ENCODE measurements around the gene CHMP6. TPM values are rescaled to one million over a fixed set of nuclear protein-coding genes. Genes with fewer than 3 reads are reported as not detected.

Gene CHMP6
- total RNA-seq (6.3 TPM), polyA plus RNA-seq (30.8 TPM)
- long read RNA-seq, donor 1, partial matches to known transcripts = 0 of 2 reads
- long read RNA-seq, donor 1, other reads (novel, unspliced or antisense) = 0 of 2 reads
- long read RNA-seq, donor 2 = 0 reads
- long read RNA-seq, donor 3, transcript CHMP6-201 (8 exons, 1,664 nt) = major isoform, 25 of 25 reads
- long read RNA-seq, donor 3, partial matches to known transcripts = 0 of 25 reads
- long read RNA-seq, donor 3, other reads (novel, unspliced or antisense) = 0 of 25 reads
- long read RNA-seq, donor 4, transcript CHMP6-201 (8 exons, 1,664 nt) = major isoform, 10 of 10 reads
- long read RNA-seq, donor 4, partial matches to known transcripts = 0 of 10 reads
- long read RNA-seq, donor 4, other reads (novel, unspliced or antisense) = 0 of 10 reads
- long read RNA-seq, donor 5, transcript CHMP6-201 (8 exons, 1,664 nt) = major isoform, 18 of 18 reads
- long read RNA-seq, donor 5, partial matches to known transcripts = 0 of 18 reads
- long read RNA-seq, donor 5, other reads (novel, unspliced or antisense) = 0 of 18 reads
- long read RNA-seq, donor 6, transcript CHMP6-201 (8 exons, 1,664 nt) = major isoform, 12 of 12 reads
- long read RNA-seq, donor 6, partial matches to known transcripts = 0 of 12 reads
- long read RNA-seq, donor 6, other reads (novel, unspliced or antisense) = 0 of 12 reads
- long read RNA-seq, donor 7, partial matches to known transcripts = 0 of 4 reads
- long read RNA-seq, donor 7, other reads (novel, unspliced or antisense) = 0 of 4 reads
- long read RNA-seq, donor 8, transcript CHMP6-201 (8 exons, 1,664 nt) = major isoform, 7 of 7 reads
- long read RNA-seq, donor 8, partial matches to known transcripts = 0 of 7 reads
- long read RNA-seq, donor 8, other reads (novel, unspliced or antisense) = 0 of 7 reads
- long read RNA-seq, donor 9, transcript CHMP6-201 (8 exons, 1,664 nt) = major isoform, 8 of 9 reads
- long read RNA-seq, donor 9, partial matches to known transcripts = 0 of 9 reads
- long read RNA-seq, donor 9, other reads (novel, unspliced or antisense) = 0 of 9 reads
- long read RNA-seq, donor 10, transcript CHMP6-201 (8 exons, 1,664 nt) = major isoform, 14 of 14 reads
- long read RNA-seq, donor 10, partial matches to known transcripts = 0 of 14 reads
- long read RNA-seq, donor 10, other reads (novel, unspliced or antisense) = 0 of 14 reads

DNA sequence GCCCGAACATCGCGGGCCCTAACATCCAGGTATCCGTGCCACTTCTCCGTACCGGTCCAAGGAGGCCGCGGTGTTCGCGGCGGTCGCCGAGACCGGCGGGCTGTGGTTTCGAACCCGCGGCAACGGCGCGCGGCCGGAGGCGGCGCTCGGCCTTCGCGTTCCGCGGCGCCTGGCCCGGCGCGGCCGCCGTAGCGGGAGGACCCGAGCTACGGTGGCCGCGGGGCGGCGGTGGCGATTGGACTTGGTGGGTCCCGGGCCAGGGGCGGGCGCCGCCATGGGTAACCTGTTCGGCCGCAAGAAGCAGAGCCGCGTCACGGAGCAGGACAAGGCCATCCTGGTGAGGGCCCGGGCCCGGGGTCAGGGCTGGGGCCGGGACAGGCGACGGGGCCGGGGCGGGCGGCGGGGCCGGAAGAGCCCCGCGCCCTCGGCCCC is at the start of gene CHMP6:
CHMP6 (plus strand) TSS at position 197 of the 432 bp plus-strand sequence; CDS start at position 275, 78 bp downstream.
- peak in 7 of 9 donors; percentile 46 to 79 (median 50) for DNase-seq (ENCODE audit: low read depth in 6 of 9, low spot score in 9 of 9)
- Histone ChIP-seq H3K27me3 (ENCODE audit: control insufficient read depth in 2 of 2, insufficient read depth in 1 of 2, low read length in 1 of 2) (peaks cover 2 to 61% of the 10 kb centered on the region in 2 donors), H3K27ac (ENCODE audit: low read depth in 1 of 2, low read length in 1 of 2) (peak within 1 kb of the TSS in 1 of 2 donors; percentile 25), H3K4me3 (ENCODE audit: low read length in 2 of 2) (peak within 1 kb of the TSS; percentile 51 to 96), H3K36me3 (ENCODE audit: control insufficient read depth in 2 of 2, insufficient read depth in 2 of 2, low read length in 1 of 2) (peaks cover 15 to 19% of the 10 kb centered on the region in 2 donors), H3K9me3 (ENCODE audit: control insufficient read depth in 2 of 2, insufficient read depth in 1 of 2, low read length in 1 of 2) (peaks cover 0 to 5% of the 10 kb centered on the region in 2 donors), H3K4me1 (ENCODE audit: control insufficient read depth in 2 of 2, insufficient read depth in 2 of 2, low read length in 2 of 2) (peaks cover 5 to 43% of the 10 kb centered on the region in 2 donors)
- WGBS = under 1% methylated on average over 66 of the region's 66 CpGs

- peaks cover 5 to 28% of the 10 kb centered on the region in 2 donors for H3K4me1 ChIP-seq (ENCODE audit: control insufficient read depth in 2 of 2, insufficient read depth in 2 of 2, low read length in 2 of 2)
- peak in 3 of 9 donors; percentile 21 to 28 (median 27) for DNase-seq (ENCODE audit: low read depth in 6 of 9, low spot score in 9 of 9)
- H3K4me3 ChIP-seq (ENCODE audit: low read length in 2 of 2) = no peak overlapping the region
- 95% methylated on average over 38 of the region's 38 CpGs for WGBS
- peaks cover 62 to 68% of the 10 kb centered on the region in 2 donors for H3K36me3 ChIP-seq (ENCODE audit: control insufficient read depth in 2 of 2, insufficient read depth in 2 of 2, low read length in 1 of 2)
- H3K27ac ChIP-seq (ENCODE audit: low read depth in 1 of 2, low read length in 1 of 2) = no peak overlapping the region
- H3K9me3 ChIP-seq (ENCODE audit: control insufficient read depth in 2 of 2, insufficient read depth in 1 of 2, low read length in 1 of 2) = peaks cover 0 to 5% of the 10 kb centered on the region in 2 donors
- peaks cover 0 to 2% of the 10 kb centered on the region in 2 donors for H3K27me3 ChIP-seq (ENCODE audit: control insufficient read depth in 2 of 2, insufficient read depth in 1 of 2, low read length in 1 of 2)
Measured at GRCh38 chr17:80942423-80943345, 49.0 kb upstream of the CHMP6 start.

DNA sequence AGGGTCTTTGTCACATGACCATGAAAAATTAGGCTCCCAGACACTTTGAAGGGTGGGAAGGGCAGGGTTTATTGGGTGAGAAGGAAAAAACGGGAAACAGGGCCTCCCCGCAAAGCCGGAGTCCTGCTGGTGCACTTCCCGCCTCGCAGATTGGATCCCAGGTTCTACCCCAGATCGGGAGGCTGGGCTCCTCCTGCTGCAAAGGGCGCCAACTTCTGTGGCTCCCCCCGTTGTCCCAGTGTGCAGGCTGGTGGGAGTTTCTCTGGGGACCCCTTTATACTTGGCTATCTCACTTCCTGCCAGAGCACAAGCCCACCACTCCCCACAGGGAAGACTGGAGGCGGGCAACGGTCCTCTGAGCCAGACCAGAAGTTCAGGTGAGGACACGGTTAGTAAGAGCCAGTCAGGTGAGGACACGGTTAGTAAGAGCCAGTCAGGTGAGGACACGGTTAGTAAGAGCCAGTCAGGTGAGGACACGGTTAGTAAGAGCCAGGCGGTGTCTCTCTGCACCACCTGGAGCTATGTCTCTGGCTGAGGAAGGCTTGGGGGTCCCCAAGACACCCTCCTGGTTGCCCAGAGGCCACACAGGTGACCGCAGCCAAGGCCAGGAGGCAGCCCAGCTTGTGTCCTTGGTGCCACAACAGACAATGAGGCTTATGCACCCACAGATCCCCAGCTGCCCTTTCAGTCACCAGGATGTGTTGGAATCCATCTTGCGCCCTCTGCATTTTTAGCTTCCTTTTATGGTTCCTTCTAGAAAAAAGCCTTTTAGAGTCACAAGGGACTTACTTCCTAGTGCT is 48.1 kb upstream of the CHMP6 start:
- H3K36me3 ChIP-seq (ENCODE audit: control insufficient read depth in 2 of 2, insufficient read depth in 2 of 2, low read length in 1 of 2) = peaks cover 71 to 76% of the 10 kb centered on the region in 2 donors
- H3K4me1 ChIP-seq (ENCODE audit: control insufficient read depth in 2 of 2, insufficient read depth in 2 of 2, low read length in 2 of 2) = peaks cover 5 to 19% of the 10 kb centered on the region in 2 donors
- peaks cover 0 to 5% of the 10 kb centered on the region in 2 donors for H3K9me3 ChIP-seq (ENCODE audit: control insufficient read depth in 2 of 2, insufficient read depth in 1 of 2, low read length in 1 of 2)
- H3K27ac ChIP-seq (ENCODE audit: low read depth in 1 of 2, low read length in 1 of 2) = no peak overlapping the region
- WGBS = 98% methylated on average over 17 of the region's 17 CpGs
- H3K4me3 ChIP-seq (ENCODE audit: low read length in 2 of 2) = no peak overlapping the region
- no peak for DNase-seq (ENCODE audit: low read depth in 6 of 9, low spot score in 9 of 9)
- H3K27me3 ChIP-seq (ENCODE audit: control insufficient read depth in 2 of 2, insufficient read depth in 1 of 2, low read length in 1 of 2) = no peaks in the 10 kb centered on the region

- Histone ChIP-seq H3K27ac (ENCODE audit: low read depth in 1 of 2, low read length in 1 of 2) (no peak overlapping the region), H3K4me3 (ENCODE audit: low read length in 2 of 2) (no peak overlapping the region), H3K9me3 (ENCODE audit: control insufficient read depth in 2 of 2, insufficient read depth in 1 of 2, low read length in 1 of 2) (peaks cover 0 to 5% of the 10 kb centered on the region in 2 donors), H3K4me1 (ENCODE audit: control insufficient read depth in 2 of 2, insufficient read depth in 2 of 2, low read length in 2 of 2) (peaks cover 0 to 11% of the 10 kb centered on the region in 2 donors), H3K27me3 (ENCODE audit: control insufficient read depth in 2 of 2, insufficient read depth in 1 of 2, low read length in 1 of 2) (no peaks in the 10 kb centered on the region), H3K36me3 (ENCODE audit: control insufficient read depth in 2 of 2, insufficient read depth in 2 of 2, low read length in 1 of 2) (peaks cover 75 to 78% of the 10 kb centered on the region in 2 donors)
- DNase-seq (ENCODE audit: low read depth in 6 of 9, low spot score in 9 of 9) = no peak
- WGBS = 98% methylated on average over 9 of the region's 9 CpGs
Measured at GRCh38 chr17:80944326-80944725, 47.3 kb upstream of the CHMP6 start.

- peaks cover 0 to 6% of the 10 kb centered on the region in 2 donors for H3K4me1 ChIP-seq (ENCODE audit: control insufficient read depth in 2 of 2, insufficient read depth in 2 of 2, low read length in 2 of 2)
- H3K9me3 ChIP-seq (ENCODE audit: control insufficient read depth in 2 of 2, insufficient read depth in 1 of 2, low read length in 1 of 2) = peaks cover 0 to 5% of the 10 kb centered on the region in 2 donors
- H3K4me3 ChIP-seq (ENCODE audit: low read length in 2 of 2) = no peak overlapping the region
- no peaks in the 10 kb centered on the region for H3K27me3 ChIP-seq (ENCODE audit: control insufficient read depth in 2 of 2, insufficient read depth in 1 of 2, low read length in 1 of 2)
- H3K36me3 ChIP-seq (ENCODE audit: control insufficient read depth in 2 of 2, insufficient read depth in 2 of 2, low read length in 1 of 2) = peaks cover 79 to 82% of the 10 kb centered on the region in 2 donors
- H3K27ac ChIP-seq (ENCODE audit: low read depth in 1 of 2, low read length in 1 of 2) = no peak overlapping the region
- DNase-seq (ENCODE audit: low read depth in 6 of 9, low spot score in 9 of 9) = no peak
- WGBS = 99% methylated on average over 17 of the region's 17 CpGs
Measured at GRCh38 chr17:80945736-80946135, 45.9 kb upstream of the CHMP6 start.

- 99% methylated on average over 8 of the region's 8 CpGs for WGBS
- H3K9me3 ChIP-seq (ENCODE audit: control insufficient read depth in 2 of 2, insufficient read depth in 1 of 2, low read length in 1 of 2) = peaks cover 0 to 5% of the 10 kb centered on the region in 2 donors
- no peaks in the 10 kb centered on the region for H3K27me3 ChIP-seq (ENCODE audit: control insufficient read depth in 2 of 2, insufficient read depth in 1 of 2, low read length in 1 of 2)
- H3K4me3 ChIP-seq (ENCODE audit: low read length in 2 of 2) = no peak overlapping the region
- H3K36me3 ChIP-seq (ENCODE audit: control insufficient read depth in 2 of 2, insufficient read depth in 2 of 2, low read length in 1 of 2) = peaks cover 79 to 82% of the 10 kb centered on the region in 2 donors
- H3K4me1 ChIP-seq (ENCODE audit: control insufficient read depth in 2 of 2, insufficient read depth in 2 of 2, low read length in 2 of 2) = peaks cover 0 to 6% of the 10 kb centered on the region in 2 donors
- no peak overlapping the region for H3K27ac ChIP-seq (ENCODE audit: low read depth in 1 of 2, low read length in 1 of 2)
- DNase-seq (ENCODE audit: low read depth in 6 of 9, low spot score in 9 of 9) = no peak
Measured at GRCh38 chr17:80946449-80946848, 45.2 kb upstream of the CHMP6 start.

DNA sequence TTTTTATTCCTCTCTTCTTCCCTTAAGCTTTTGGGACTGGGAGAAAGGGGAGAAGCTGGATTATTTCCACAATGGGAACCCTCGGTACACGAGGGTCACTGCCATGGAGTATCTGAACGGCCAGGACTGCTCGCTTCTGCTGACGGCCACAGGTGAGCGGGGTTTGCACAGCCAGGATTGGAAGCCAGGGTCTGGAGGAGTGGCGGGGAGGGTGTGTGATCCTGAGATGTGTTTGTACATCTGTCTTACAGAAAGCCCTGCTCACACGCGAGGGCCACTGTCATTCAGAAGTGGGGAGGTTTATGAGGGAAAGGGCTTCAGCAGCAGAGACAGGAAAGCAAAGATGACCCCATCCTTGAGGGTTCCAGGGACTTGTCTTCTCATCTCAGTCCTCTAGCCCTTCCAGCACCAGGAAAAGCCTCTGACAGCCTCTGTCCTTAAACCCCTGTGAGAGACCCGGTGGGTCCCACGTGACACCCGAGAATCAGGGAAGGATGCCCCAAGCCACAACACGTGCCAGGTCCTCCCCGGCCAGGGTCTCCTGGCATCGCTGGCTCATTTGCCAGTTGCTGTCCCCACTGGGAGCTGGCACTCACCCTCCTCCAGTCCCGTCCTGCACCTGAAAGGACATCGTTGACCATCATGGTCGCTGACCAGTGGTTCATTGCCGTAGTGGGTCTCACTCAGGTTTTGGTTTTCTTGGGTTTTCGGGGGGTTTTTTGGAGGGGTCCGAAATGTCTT is 44.3 kb upstream of the CHMP6 start:
- DNase-seq (ENCODE audit: low read depth in 6 of 9, low spot score in 9 of 9) = no peak
- Histone ChIP-seq H3K27ac (ENCODE audit: low read depth in 1 of 2, low read length in 1 of 2) (no peak overlapping the region), H3K4me1 (ENCODE audit: control insufficient read depth in 2 of 2, insufficient read depth in 2 of 2, low read length in 2 of 2) (peaks cover 0 to 2% of the 10 kb centered on the region in 2 donors), H3K9me3 (ENCODE audit: control insufficient read depth in 2 of 2, insufficient read depth in 1 of 2, low read length in 1 of 2) (peaks cover 0 to 5% of the 10 kb centered on the region in 2 donors), H3K36me3 (ENCODE audit: control insufficient read depth in 2 of 2, insufficient read depth in 2 of 2, low read length in 1 of 2) (peaks cover 79% of the 10 kb centered on the region in 2 donors), H3K27me3 (ENCODE audit: control insufficient read depth in 2 of 2, insufficient read depth in 1 of 2, low read length in 1 of 2) (no peaks in the 10 kb centered on the region), H3K4me3 (ENCODE audit: low read length in 2 of 2) (no peak overlapping the region)
- 95% methylated on average over 21 of the region's 21 CpGs for WGBS

Data from thymus (tissue), 14 donors.